Activated gamma-delta T cell (primary cell): ENCODE results near the gene UMOD.
"Not testable (repeated sequence)": the region's sequence is repeated elsewhere in the genome, so short reads cannot be mapped to it uniquely, and the experiment has no call there.

Source experiments
- DNase-seq: peaks from one replicate; lab custom pipeline; 2025; lab: John Stamatoyannopoulos, UW

The UMOD gene

GRCh38 chr16:20321671-20322070 is 30.8 kb downstream of the UMOD start:
- no peak for DNase-seq

GRCh38 chr16:20321051-20321450 is 31.5 kb downstream of the UMOD start:
- not testable (repeated sequence) for DNase-seq

DNA sequence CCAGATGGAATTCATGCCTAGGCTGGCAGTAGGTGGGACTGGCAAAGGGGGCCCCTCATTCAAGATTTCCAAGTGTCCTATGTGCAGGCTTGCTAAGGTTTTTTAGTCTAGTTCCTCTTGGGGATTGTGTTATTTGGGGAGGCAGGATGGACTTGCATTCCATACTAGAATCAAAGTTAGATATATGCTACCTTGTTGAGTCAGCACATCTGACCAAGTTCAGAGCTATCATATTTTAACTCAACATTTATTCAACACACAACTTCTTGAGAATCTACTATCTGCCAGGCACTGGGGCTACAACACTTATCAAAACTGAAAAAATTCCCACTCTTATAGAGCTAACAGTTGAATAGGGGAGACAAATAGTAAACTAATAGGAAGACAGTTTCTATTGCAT is 31.9 kb downstream of the UMOD start:
- DNase-seq: no peak

GRCh38 chr16:20320178-20320577 is 32.3 kb downstream of the UMOD start:
- no peak for DNase-seq

DNA sequence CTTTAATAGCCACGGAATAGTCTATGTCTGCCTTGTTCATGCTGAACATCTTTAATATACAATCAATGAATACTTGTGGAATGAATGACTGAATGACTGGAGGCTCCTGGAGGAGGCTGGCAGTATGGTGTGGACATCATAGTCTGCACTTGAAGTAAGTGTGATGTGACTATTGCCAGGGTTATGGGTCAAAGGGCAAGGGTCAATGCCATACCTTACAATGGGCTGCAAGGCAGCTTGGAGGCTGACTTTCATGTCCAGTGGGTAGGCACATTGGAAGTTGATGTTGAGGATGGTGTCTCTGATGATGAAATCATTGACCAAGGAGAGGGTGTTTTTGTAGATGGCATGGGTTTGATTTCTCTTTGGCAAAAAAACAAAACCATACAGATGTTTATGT is 33.1 kb downstream of the UMOD start:
- DNase-seq: no peak

DNA sequence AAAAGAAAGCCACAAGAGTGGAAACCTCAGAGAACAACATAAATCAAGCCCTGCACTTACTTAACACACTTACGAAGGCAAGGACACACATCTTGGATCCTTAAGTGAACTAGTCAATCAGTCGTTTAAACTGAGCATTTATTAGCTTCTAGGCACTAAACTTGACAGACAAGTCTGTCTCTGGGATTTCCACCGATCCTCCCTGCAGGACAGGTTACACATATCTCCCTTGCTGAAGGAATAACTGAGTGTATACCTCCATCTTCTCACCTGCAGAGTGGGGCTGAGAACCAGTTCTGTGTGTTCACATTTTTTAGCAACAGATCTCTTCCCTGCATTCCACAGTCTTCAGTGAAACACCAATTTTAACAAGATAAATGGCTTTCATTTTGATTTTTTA is 34.1 kb downstream of the UMOD start:
- no peak for DNase-seq

DNA sequence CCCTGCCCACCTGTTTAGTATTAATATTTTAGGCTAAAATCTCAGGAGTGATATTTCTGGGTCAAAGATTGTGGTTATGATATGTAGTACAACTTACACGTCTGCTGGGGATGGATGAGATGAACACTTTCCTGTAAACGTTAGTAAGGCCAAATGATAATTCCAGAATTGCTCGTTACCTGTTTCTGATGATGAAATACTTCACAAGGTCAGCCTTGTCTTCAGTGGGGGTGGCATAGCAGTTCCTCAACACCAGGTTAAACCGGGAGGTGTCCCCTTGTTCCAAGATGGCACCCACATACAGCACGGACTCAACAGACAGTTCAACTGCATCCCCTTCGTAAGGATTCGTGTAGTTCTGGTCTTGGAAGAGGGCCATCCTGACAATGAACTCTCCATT is 34.5 kb downstream of the UMOD start:
- no peak for DNase-seq

DNA sequence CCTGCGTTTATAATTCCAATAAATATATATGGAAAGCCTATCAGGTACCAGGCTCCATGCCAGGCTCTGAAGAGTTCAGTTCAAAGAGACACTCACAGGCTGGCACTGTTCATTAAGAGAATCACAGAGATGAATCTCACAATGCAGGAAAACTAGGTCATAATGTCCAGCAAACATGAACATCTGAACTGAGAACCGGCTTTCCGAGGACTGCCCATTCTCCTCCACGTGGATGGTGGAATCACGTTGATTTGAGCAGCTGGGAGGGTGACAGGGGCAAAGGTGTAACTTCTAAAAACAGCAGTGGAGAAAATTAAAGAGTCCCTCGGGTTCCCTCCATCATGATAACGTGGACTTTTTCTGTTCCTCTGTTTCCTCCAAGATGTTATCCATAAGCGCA is 35.4 kb downstream of the UMOD start:
- no peak for DNase-seq

DNA sequence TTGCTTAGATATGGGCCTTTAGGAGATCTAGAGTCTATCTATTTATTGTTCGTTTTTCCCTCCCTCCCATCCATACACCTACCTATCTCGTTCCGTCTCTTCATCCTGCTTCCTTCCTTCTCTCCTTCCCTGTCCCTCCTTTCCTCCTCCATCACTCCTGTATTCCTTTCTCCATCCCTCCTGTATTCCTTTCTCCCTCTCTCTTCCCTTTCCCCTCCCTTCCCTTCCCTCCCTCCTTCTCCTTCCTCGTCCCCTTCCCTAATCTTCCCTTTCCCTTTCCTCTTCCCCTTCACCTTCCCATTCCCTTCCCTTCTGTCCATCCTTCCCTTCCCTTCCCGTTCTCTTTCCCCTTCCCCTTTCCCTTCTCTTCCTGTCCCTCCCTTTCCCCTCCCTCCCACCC is 35.8 kb downstream of the UMOD start:
- DNase-seq: no peak

- no peak for DNase-seq
These were observed 36.8 kb downstream of the UMOD start for GRCh38 chr16:20315764-20316163.

GRCh38 chr16:20314575-20314974 is 37.9 kb downstream of the UMOD start:
- no peak for DNase-seq

GRCh38 chr16:20313741-20314140 is 38.8 kb downstream of the UMOD start:
- DNase-seq: no peak

GRCh38 chr16:20312536-20313095 is 39.9 kb downstream of the UMOD start:
- not testable (repeated sequence) for DNase-seq

DNA sequence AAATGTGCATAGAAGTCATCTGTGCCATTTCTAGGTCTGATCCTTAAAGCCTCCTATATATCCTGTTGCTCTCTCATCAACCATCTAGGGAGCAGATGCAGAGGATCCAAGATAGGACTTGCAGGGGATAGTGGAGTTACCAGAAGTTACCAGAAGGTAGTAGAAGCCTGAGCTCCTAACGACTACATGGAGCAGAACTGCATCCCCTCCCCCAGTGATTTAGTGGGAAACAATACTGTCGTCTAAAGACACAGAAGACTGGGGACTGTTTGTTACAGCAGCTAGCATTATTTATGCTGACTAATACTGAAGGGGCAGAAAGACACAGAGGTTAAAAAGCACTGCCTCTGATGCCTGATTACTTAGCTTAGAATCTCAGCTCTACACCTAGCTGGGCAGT is 41.0 kb downstream of the UMOD start:
- no peak for DNase-seq

- DNase-seq: no peak
These were observed 41.8 kb downstream of the UMOD start for GRCh38 chr16:20310421-20311395.

- no peak for DNase-seq
These were observed 42.7 kb downstream of the UMOD start for GRCh38 chr16:20309786-20310185.

GRCh38 chr16:20308801-20309590 is 43.5 kb downstream of the UMOD start:
- DNase-seq: no peak

GRCh38 chr16:20308266-20308665 is 44.2 kb downstream of the UMOD start:
- no peak for DNase-seq

DNA sequence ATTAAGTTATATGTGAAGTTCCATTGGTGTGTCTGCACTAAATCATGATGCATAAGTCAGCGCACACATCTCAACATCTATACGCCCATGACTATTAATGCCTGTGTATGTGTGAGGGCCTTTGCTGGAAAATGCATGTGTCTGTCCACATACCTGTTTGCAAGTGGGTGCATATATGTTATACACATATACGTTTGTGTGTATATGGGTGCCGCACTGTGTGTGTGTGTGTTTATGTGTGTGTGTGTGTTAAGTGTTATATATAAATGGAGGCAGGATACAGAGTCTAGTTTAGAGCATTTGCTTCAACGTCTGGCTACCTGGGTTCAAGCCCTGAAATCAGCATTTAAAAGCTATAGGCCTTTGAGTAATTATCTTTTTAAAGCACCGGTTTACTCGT is 44.7 kb downstream of the UMOD start:
- DNase-seq: no peak

GRCh38 chr16:20307240-20307671 is 45.3 kb downstream of the UMOD start:
- no peak for DNase-seq

DNA sequence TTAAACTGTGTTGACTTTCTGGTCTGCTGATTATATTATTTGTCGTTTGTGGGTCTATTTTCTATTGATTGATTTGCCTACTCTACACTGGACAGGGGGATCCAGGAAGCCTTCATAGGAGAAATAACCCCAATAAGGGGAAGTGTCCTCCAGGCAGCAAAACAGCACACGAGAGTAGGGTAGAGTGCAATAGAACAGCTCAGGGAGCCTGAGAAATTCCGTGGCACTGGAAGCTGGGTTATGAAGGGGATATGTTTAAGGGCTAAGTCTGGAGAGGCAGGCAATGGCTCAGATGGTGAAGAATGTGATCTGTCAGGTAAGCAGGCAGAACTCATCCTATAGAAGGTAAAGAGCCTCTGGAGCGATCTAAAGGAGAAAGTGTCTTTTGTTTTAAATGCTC is 46.1 kb downstream of the UMOD start:
- DNase-seq: no peak

DNA sequence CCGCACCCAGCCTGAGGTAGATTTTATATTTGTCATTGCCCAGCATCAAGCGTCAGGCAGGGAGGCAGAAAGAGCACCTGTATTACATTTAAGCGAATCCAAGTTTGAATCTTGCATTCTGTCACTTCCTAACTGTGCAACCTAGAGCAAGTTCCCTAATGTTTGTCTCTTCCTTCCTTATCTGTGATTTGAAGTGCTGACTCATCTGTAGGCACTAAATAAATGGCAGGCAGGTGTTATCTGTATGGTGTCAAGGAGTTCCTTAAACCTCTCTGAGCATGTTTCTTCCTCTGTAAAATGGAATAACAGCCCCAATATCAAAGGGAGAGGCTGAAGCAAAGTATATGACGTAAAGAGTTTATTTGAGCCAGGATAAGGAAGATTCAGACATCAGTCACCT is 49.5 kb downstream of the UMOD start:
- no peak for DNase-seq

GRCh38 chr16:20302389-20302788 is 50.1 kb downstream of the UMOD start:
- DNase-seq: no peak
